HepG2 (cell line): ENCODE data around the gene GINS2. TPM values are rescaled to one million over a fixed set of nuclear protein-coding genes. Genes with fewer than 3 reads are reported as not detected.

Experiments
- CBFB ChIP-seq: sonication (generic); formaldehyde crosslinking; IDR thresholded peaks from 2 replicates; pipeline ENCODE4 v1.4.0; 2020; ENCODE audit warnings: missing genetic modification reagents
- FOXP4 ChIP-seq: sonication (generic); formaldehyde crosslinking; IDR thresholded peaks from 2 replicates; pipeline ENCODE4 v1.4.0; 2020; ENCODE audit warnings: missing genetic modification reagents
- GATA4 ChIP-seq: sonication (generic); IDR thresholded peaks from 2 replicates; pipeline ENCODE4 v1.6.1; 2016; ENCODE audit warnings: antibody characterized with exemption, low read depth, borderline replicate concordance
- HNF4A ChIP-seq: sonication (generic); formaldehyde crosslinking; IDR thresholded peaks from 2 replicates; pipeline ENCODE4 v1.4.0; 2020; ENCODE audit warnings: missing genetic modification reagents
- HNRNPLL ChIP-seq: fragments of 200-400 bp; formaldehyde crosslinking; IDR thresholded peaks from 2 replicates; pipeline ENCODE4 v1.6.1; 2017; ENCODE audit warnings: mild to moderate bottlenecking, low read depth, low read length; ENCODE audit not compliant: poor library complexity, severe bottlenecking
- LCORL ChIP-seq, 2 experiments: fragments of 450-650 bp in 1 of 2; sonication (generic) in 1 of 2; formaldehyde crosslinking in 1 of 2; IDR thresholded peaks; 2 replicates each; pipeline versions ENCODE4 v1.5.0 to v1.6.1; 2017 to 2020; ENCODE audit warnings: antibody characterized with exemption in 1 of 2, missing genetic modification reagents in 1 of 2
- MXD4 ChIP-seq: IDR thresholded peaks from 2 replicates; pipeline ENCODE4 v1.6.1; 2016; ENCODE audit warnings: mild to moderate bottlenecking, missing biosample characterization, missing genetic modification reagents
- NR2F6 ChIP-seq, 2 experiments: IDR thresholded peaks; 2 replicates each; pipeline ENCODE4 v1.6.1; 2016; ENCODE audit warnings: antibody characterized with exemption in 1 of 2, mild to moderate bottlenecking in 1 of 2
- SKI ChIP-seq: fragments of 450-650 bp; IDR thresholded peaks from one replicate; pipeline ENCODE4 v1.6.1; 2018; ENCODE audit warnings: mild to moderate bottlenecking; ENCODE audit not compliant: partially characterized antibody
- SMYD3 ChIP-seq: sonication (generic); formaldehyde crosslinking; IDR thresholded peaks from 2 replicates; pipeline ENCODE4 v1.8.1; 2023; ENCODE audit warnings: mild to moderate bottlenecking, missing genetic modification reagents
- ZBTB38 ChIP-seq: sonication (generic); formaldehyde crosslinking; IDR thresholded peaks from 2 replicates; pipeline ENCODE4 v1.5.1; 2020; ENCODE audit warnings: mild to moderate bottlenecking, missing genetic modification reagents
- ZBTB46 ChIP-seq: sonication (generic); formaldehyde crosslinking; IDR thresholded peaks from 2 replicates; pipeline ENCODE4 v1.4.0; 2020; ENCODE audit warnings: mild to moderate bottlenecking, missing genetic modification reagents, borderline replicate concordance
- ZFX ChIP-seq: sonication (generic); formaldehyde crosslinking; IDR thresholded peaks from 2 replicates; pipeline ENCODE4 v1.4.0; 2020; ENCODE audit warnings: mild to moderate bottlenecking, low read depth, missing genetic modification reagents, moderate library complexity
- ZNF230 ChIP-seq: sonication (generic); formaldehyde crosslinking; IDR thresholded peaks from 2 replicates; pipeline ENCODE4 v1.4.0; 2020; ENCODE audit warnings: mild to moderate bottlenecking, missing genetic modification reagents
- ZNF263 ChIP-seq: sonication (generic); formaldehyde crosslinking; IDR thresholded peaks from 2 replicates; pipeline ENCODE4 v1.4.0; 2020; ENCODE audit warnings: missing genetic modification reagents
- polyA plus RNA-seq, 8 experiments: library from polyadenylated mRNA; depleted of rRNA in 3 of 8; stranded (reverse) in 7 of 8; unstranded in 1 of 8; fragments of >200 nt; fragmentation: Illumina TruSeq in 4 of 8; extraction: Trizol in 4 of 8; gene quantifications; 2 replicates each; pipeline versions ENCODE4 v1.2.1 to v1.2.3, GENCODE V29; 2011 to 2016; ENCODE audit warnings: low read depth in 4 of 8, missing spikeins in 1 of 8, mixed read lengths in 1 of 8; ENCODE audit not compliant: insufficient read depth in 1 of 8
- total RNA-seq, 5 experiments: library from RNA; depleted of rRNA; stranded (reverse); fragments of >200 nt; fragmentation: Illumina TruSeq; extraction: Trizol; gene quantifications; 2 replicates each; pipeline ENCODE4 v1.2.3, GENCODE V29; 2016; ENCODE audit warnings: low read depth in 1 of 5
- TF ChIP-seq, protein P1 (sequence below), 2 experiments: sonication (generic) in 1 of 2; formaldehyde crosslinking in 1 of 2; IDR thresholded peaks; 2 replicates each; pipeline versions ENCODE4 v1.6.1 to v1.9.0; 2014 to 2022; ENCODE audit warnings: antibody characterized with exemption in 1 of 2, borderline replicate concordance in 1 of 2, inconsistent platforms in 1 of 2, low read depth in 1 of 2, missing genetic modification reagents in 1 of 2

GINS2 gene
- total and polyA plus RNA-seq, 2 of the 13 experiments (the other 11 are each of a cell fraction or from before 2014, with no cell fraction given) = 10.6 to 48.3 TPM

DNA sequence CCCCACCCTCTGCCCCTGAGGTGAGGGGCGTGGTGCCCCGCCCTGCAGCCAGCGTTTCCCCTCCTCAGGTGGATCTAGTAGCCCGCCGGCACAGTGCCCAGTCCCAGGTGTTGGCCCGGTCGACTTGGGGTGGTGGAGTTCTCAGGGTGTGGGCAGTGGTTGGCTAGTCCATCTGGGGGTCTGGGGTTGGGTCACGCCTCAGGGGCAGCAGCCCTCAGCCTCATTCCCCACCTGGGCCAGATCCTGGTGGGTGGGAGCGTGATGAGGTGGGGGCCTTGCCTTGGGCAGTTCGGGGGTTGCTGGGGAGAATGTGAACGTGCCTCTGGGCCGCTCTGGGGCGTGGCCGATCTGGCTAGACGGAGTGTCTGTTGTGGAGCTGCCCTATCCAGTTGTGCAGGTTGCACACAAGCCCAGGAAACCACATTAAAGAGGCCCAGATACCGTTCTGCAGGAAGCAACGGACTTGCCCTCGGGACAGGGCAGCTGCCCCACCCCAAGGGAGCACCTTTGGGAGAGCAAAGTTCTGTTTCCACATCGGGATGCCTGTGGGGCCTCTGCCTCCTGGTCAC lies 43.6 kb downstream of the GINS2 start (continued):
- no peak for TF ChIP-seq LCORL (IDR thresholded peaks at IDR 0.05)
- TF ChIP-seq LCORL (CRISPR knock-in tag; IDR thresholded peaks at IDR 0.05) = peak; percentile 35; the same call in 1 of the 2 replicates
- no peak for TF ChIP-seq MXD4 (CRISPR knock-in tag)
- TF ChIP-seq ZBTB46 (CRISPR knock-in tag) = 0 out of 2 replicates have a peak, but pooled peaks have one; percentile 52
- peak; percentile 23 for TF ChIP-seq SKI
- no peak for TF ChIP-seq ZNF230
- TF ChIP-seq FOXP4 (CRISPR knock-in tag) = peak; percentile 58; the same call in 1 of the 2 replicates
- peak; percentile 58; the same call in 1 of the 2 replicates for TF ChIP-seq HNF4A (CRISPR knock-in tag)
- TF ChIP-seq ZNF263 (CRISPR knock-in tag) = peak; percentile 79; the same call in 1 of the 2 replicates
- TF ChIP-seq CBFB (CRISPR knock-in tag) = peak; percentile 41; the same call in 1 of the 2 replicates
- TF ChIP-seq, protein P1, sequence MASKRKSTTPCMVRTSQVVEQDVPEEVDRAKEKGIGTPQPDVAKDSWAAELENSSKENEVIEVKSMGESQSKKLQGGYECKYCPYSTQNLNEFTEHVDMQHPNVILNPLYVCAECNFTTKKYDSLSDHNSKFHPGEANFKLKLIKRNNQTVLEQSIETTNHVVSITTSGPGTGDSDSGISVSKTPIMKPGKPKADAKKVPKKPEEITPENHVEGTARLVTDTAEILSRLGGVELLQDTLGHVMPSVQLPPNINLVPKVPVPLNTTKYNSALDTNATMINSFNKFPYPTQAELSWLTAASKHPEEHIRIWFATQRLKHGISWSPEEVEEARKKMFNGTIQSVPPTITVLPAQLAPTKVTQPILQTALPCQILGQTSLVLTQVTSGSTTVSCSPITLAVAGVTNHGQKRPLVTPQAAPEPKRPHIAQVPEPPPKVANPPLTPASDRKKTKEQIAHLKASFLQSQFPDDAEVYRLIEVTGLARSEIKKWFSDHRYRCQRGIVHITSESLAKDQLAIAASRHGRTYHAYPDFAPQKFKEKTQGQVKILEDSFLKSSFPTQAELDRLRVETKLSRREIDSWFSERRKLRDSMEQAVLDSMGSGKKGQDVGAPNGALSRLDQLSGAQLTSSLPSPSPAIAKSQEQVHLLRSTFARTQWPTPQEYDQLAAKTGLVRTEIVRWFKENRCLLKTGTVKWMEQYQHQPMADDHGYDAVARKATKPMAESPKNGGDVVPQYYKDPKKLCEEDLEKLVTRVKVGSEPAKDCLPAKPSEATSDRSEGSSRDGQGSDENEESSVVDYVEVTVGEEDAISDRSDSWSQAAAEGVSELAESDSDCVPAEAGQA (IDR thresholded peaks at IDR 0.05; ENCODE audit: low read depth) = no peak
- TF ChIP-seq, protein P1 (CRISPR knock-in tag; IDR thresholded peaks at IDR 0.05; ENCODE audit: borderline replicate concordance) = no peak
- TF ChIP-seq GATA4 = no peak
- TF ChIP-seq HNRNPLL = peak; percentile 41
- TF ChIP-seq NR2F6 (IDR thresholded peaks at IDR 0.05) = no peak
- 0 out of 2 replicates have a peak, but pooled peaks have one; percentile 10 for TF ChIP-seq NR2F6 (CRISPR knock-in tag; IDR thresholded peaks at IDR 0.05)
- TF ChIP-seq ZFX = 0 out of 2 replicates have a peak, but pooled peaks have one; percentile 25
- TF ChIP-seq ZBTB38 (CRISPR knock-in tag) = 0 out of 2 replicates have a peak, but pooled peaks have one; percentile 16
- TF ChIP-seq SMYD3 (CRISPR knock-in tag) = no peak
